Nephron progenitor cell (in vitro differentiated cells): ENCODE measurements around the gene TC2N.

Experiments
- DNase-seq: peaks from one replicate; pipeline ENCODE4 v3.0.0; 2021
- H3K27ac Mint-ChIP-seq: 2 replicates; pipeline ENCODE4 v1.8.0; 2021; ENCODE audit warnings: mild to moderate bottlenecking, moderate library complexity, mixed read lengths
- H3K27me3 Mint-ChIP-seq: 2 replicates; pipeline ENCODE4 v1.8.0; 2021; ENCODE audit warnings: mild to moderate bottlenecking, low read depth, mixed read lengths; ENCODE audit not compliant: poor library complexity
- H3K36me3 Mint-ChIP-seq: 2 replicates; pipeline ENCODE4 v1.8.0; 2021; ENCODE audit warnings: low read depth, mixed read lengths
- H3K4me1 Mint-ChIP-seq: 2 replicates; pipeline ENCODE4 v1.8.0; 2021; ENCODE audit warnings: mixed read lengths
- H3K4me3 Mint-ChIP-seq: 2 replicates; pipeline ENCODE4 v1.8.0; 2021; ENCODE audit warnings: mild to moderate bottlenecking, moderate library complexity, mixed read lengths
- H3K9me3 Mint-ChIP-seq: 2 replicates; pipeline ENCODE4 v1.8.0; 2021; ENCODE audit warnings: mild to moderate bottlenecking, moderate library complexity, mixed read lengths
- TF ChIP-seq, protein P1 (sequence below): fragments of 200-600 bp; sonication (generic); IDR thresholded peaks from 2 replicates; pipeline ENCODE4 v1.5.0; 2021; ENCODE audit warnings: antibody characterized with exemption

The TC2N gene

DNA sequence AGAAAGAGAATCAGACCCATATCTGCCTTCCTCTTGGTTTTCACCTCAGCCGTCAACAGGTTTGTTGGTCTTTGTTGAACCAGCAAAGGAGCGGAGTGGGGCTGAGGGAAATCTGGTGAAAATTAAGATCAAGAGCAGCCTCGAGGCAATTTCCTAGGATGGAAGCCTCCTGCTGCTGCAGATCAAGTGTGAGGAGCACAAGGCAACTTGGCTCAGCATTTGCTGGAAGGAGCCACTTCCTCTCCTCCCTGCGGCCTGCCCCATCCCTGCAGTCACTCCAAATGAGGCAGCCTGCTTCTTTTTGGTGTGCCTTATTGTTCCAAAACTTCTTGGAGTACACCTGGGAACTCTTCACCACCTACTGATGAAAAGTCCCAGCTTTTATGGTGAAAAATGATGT is 4.9 kb downstream of the TC2N start:
- H3K27me3 Mint-ChIP-seq = peaks cover 13% of the 10 kb centered on the region
- H3K27ac Mint-ChIP-seq = no peak overlapping the region
- no peak overlapping the region for H3K4me3 Mint-ChIP-seq
- H3K9me3 Mint-ChIP-seq = peaks cover 6% of the 10 kb centered on the region
- TF ChIP-seq, protein P1, sequence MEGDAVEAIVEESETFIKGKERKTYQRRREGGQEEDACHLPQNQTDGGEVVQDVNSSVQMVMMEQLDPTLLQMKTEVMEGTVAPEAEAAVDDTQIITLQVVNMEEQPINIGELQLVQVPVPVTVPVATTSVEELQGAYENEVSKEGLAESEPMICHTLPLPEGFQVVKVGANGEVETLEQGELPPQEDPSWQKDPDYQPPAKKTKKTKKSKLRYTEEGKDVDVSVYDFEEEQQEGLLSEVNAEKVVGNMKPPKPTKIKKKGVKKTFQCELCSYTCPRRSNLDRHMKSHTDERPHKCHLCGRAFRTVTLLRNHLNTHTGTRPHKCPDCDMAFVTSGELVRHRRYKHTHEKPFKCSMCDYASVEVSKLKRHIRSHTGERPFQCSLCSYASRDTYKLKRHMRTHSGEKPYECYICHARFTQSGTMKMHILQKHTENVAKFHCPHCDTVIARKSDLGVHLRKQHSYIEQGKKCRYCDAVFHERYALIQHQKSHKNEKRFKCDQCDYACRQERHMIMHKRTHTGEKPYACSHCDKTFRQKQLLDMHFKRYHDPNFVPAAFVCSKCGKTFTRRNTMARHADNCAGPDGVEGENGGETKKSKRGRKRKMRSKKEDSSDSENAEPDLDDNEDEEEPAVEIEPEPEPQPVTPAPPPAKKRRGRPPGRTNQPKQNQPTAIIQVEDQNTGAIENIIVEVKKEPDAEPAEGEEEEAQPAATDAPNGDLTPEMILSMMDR = no peak
- peaks cover 2% of the 10 kb centered on the region for H3K36me3 Mint-ChIP-seq
- DNase-seq = no peak
- peaks cover 16% of the 10 kb centered on the region for H3K4me1 Mint-ChIP-seq

DNA sequence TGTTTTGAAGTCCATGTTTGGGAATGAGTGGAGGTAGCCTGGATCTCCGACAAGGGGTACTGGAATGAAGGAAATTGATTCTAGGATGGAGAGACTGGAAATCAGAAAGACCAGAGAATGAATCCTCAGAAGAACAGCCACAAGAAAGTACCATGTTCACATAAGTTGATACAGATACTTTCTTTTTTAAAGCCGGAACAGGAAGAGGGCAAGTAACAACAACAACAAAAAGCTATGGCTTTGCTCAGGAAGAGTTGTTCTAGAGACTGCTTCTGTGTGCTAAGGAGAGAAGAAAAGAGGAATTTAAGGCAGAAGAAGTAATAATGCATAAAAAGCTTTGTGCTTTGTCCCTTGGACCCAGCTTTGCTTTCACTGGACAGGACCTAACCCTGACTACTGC is 6.2 kb downstream of the TC2N start:
- TF ChIP-seq, protein P1 = no peak
- Mint-ChIP-seq H3K27me3 (peaks cover 13% of the 10 kb centered on the region), H3K9me3 (no peaks in the 10 kb centered on the region), H3K4me3 (no peak overlapping the region), H3K27ac (no peak overlapping the region), H3K36me3 (no peaks in the 10 kb centered on the region), H3K4me1 (peaks cover 3% of the 10 kb centered on the region)
- no peak for DNase-seq

DNA sequence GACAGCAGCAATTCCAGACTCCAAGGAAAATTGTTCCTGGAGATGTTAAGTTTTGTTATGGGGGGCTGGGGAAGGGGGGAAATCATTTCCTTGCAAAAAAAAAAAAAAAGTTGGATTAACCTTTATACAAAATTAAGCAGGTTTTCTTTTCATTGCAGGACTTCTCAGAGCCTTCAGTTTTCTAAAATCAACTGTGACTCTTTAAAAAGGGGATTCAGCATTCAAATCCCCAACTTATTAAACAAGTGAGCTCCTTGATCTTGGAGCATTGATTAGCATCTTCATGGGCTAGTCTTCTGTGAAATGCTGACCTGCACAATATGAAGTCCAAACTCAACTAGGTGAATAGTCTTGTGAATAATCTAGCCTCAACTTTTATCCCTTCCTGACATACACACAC is 7.1 kb downstream of the TC2N start:
- Mint-ChIP-seq H3K4me1 (peaks cover 5% of the 10 kb centered on the region), H3K9me3 (no peaks in the 10 kb centered on the region), H3K27me3 (peaks cover 13% of the 10 kb centered on the region), H3K27ac (no peak overlapping the region), H3K4me3 (no peak overlapping the region), H3K36me3 (no peaks in the 10 kb centered on the region)
- TF ChIP-seq, protein P1 = no peak
- no peak for DNase-seq

DNA sequence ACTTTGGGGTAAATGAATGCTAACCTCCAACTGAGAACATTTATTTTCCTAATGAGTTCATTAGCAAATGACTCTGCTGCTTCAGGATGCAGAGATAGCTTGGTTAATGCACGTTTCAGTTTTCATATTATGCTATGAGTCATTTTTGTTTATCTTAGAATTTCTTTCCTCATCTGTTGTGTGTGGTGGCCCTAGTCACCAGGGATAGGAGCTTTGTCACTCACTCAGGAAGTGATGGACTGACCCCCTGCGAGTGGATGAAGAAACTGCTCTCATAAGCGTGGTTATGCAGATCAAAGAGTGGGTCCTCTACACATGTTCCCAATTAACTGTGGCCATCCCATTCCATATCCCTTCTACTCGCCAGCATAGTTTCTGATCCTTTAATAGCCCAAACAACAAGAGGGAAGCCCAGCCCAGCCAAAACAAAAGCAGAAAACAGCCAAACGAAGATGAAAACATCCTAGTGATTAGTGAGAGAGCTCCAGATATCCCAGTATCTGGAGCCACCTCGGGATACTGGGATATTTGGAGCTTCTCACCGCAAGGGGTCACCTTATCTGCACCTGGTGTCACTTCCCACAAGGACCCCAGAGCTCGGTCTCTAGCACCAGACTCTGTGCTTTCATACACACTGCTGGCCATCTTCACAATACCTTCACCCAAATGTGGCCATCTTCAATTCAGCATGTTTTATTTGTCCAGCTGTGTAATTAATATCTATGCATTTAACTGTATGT is 8.6 kb downstream of the TC2N start:
- H3K9me3 Mint-ChIP-seq = no peaks in the 10 kb centered on the region
- TF ChIP-seq, protein P1 = no peak
- H3K4me1 Mint-ChIP-seq = peaks cover 14% of the 10 kb centered on the region
- H3K27me3 Mint-ChIP-seq = peaks cover 13% of the 10 kb centered on the region
- no peak overlapping the region for H3K27ac Mint-ChIP-seq
- no peak for DNase-seq
- no peaks in the 10 kb centered on the region for H3K36me3 Mint-ChIP-seq
- no peak overlapping the region for H3K4me3 Mint-ChIP-seq

DNA sequence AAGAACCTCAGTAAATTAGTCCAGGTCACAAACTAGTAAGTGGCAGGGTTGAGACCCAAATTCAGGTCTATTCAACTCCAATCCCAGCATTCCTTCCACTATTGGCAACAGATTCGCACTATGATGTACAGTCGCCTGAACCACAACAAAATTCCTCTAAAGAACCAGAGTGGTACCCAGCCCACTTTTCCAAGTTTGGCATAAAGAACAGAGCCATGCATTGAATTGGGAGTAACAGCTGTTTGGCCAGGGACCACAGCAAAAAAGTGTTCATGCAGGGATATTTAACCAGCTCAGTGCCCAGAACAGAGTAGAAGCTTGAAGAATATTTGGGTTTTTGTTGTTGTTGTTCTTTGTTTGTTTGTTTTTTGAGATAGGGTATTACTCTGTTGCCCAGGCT is 9.7 kb downstream of the TC2N start:
- H3K27ac Mint-ChIP-seq = no peak overlapping the region
- no peak overlapping the region for H3K4me3 Mint-ChIP-seq

More for the DNA sequence above, 9.7 kb downstream of the TC2N start:
- H3K36me3 Mint-ChIP-seq = no peaks in the 10 kb centered on the region
- no peaks in the 10 kb centered on the region for H3K9me3 Mint-ChIP-seq
- TF ChIP-seq, protein P1 = no peak
- H3K4me1 Mint-ChIP-seq = peaks cover 14% of the 10 kb centered on the region
- DNase-seq = no peak
- H3K27me3 Mint-ChIP-seq = peaks cover 10% of the 10 kb centered on the region
